ENCODE measurements around the gene CHN1.

CHN1 gene

DNA sequence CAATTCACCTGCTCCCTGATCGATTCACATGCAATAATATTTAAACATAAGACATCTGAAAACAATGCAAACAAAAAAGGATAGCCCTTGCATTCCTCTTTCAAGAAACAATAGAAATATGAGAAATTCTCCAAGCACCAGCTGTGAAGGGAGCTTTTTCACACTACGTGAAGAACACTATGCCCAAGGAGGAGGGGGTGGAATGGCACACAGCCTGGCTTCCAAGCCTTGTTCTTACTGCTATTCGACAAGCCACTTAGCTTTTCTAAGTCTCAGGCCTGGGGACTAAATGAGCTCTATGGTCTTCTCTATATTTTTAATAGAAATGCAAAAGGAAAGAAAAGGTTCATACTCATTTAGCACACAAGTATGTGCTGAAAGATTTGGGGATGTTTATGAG is 148.7 kb downstream of the CHN1 start:
- Histone ChIP-seq H3K27ac (ENCODE audit: poor library complexity, severe bottlenecking) (no peak overlapping the region), H3K27me3 (ENCODE audit: insufficient read depth, poor library complexity, severe bottlenecking) (no peaks in the 10 kb centered on the region), H3K4me1 (ENCODE audit: insufficient read depth, poor library complexity, severe bottlenecking) (no peaks in the 10 kb centered on the region), H3K36me3 (ENCODE audit: low read depth) (no peaks in the 10 kb centered on the region), H3K9me3 (ENCODE audit: severe bottlenecking) (no peaks in the 10 kb centered on the region), H3K4me3 (ENCODE audit: severe bottlenecking) (no peak overlapping the region)
- no peak for ATAC-seq (ENCODE audit: low read depth)
- no peak for DNase-seq (ENCODE audit: low spot score)
- TF ChIP-seq CTCF (IDR thresholded peaks at IDR 0.05; ENCODE audit: poor library complexity, severe bottlenecking) = no peak

DNA sequence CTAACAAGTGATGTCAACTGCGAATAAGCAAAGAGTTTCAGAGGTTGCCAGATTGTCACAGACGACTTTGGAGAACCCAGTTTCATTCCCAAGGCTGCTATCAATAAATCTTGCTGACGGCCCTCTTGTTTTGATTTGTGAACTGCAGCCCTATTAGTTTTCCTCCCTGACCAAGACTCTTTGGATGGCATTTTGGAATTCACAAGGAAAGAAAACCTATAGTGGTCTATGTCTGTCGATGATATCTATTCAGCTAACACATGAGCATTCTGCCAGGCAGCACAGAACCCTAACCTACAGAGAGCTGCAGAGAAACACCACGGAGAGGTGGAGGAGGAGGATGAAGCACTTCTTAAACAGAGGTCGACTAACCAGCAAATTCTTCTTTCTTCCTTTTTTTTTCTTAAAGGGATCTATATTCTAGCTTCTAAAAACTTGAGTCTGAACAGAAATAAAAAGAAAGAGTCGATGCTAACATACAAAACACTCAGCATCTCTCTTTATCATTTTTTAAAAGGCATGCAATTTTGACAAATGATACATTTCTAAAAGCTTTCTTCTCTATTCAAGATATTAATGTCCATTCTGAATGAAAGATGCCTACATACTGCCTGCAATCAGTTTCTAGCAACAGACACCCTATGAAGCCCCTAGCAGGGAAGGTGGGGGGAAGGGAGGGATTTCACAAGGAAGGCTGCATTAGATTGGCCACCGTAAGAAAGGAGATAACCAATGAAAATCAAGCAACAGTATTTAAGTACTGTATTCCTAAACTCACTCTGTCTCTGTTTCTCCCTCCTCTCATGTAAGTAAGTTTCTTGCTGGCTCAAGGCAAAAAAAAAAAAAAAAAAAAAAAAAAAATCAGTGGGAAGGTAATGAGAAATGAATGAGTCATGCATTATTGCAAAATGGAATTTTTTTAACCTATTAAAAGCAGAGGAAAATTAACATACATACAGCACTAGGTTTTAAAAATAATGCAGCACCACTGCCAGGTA is 157.9 kb downstream of the CHN1 start:
- Histone ChIP-seq H3K9me3 (ENCODE audit: severe bottlenecking) (no peaks in the 10 kb centered on the region), H3K36me3 (ENCODE audit: low read depth) (no peaks in the 10 kb centered on the region), H3K4me1 (ENCODE audit: insufficient read depth, poor library complexity, severe bottlenecking) (peaks cover 8% of the 10 kb centered on the region), H3K4me3 (ENCODE audit: severe bottlenecking) (no peak overlapping the region), H3K27me3 (ENCODE audit: insufficient read depth, poor library complexity, severe bottlenecking) (no peaks in the 10 kb centered on the region), H3K27ac (ENCODE audit: poor library complexity, severe bottlenecking) (no peak overlapping the region)
- TF ChIP-seq CTCF (IDR thresholded peaks at IDR 0.05; ENCODE audit: poor library complexity, severe bottlenecking) = no peak
- ATAC-seq (ENCODE audit: low read depth) = peak; percentile 53; the same call in 2 of the 3 replicates
- DNase-seq (ENCODE audit: low spot score) = no peak

GRCh38 chr2:174846218-174846617 is 159.0 kb downstream of the CHN1 start:
- DNase-seq (ENCODE audit: low spot score) = no peak
- H3K27ac ChIP-seq (ENCODE audit: poor library complexity, severe bottlenecking) = no peak overlapping the region
- no peak overlapping the region for H3K4me3 ChIP-seq (ENCODE audit: severe bottlenecking)
- ATAC-seq (ENCODE audit: low read depth) = no peak
- no peaks in the 10 kb centered on the region for H3K9me3 ChIP-seq (ENCODE audit: severe bottlenecking)
- no peaks in the 10 kb centered on the region for H3K27me3 ChIP-seq (ENCODE audit: insufficient read depth, poor library complexity, severe bottlenecking)
- H3K4me1 ChIP-seq (ENCODE audit: insufficient read depth, poor library complexity, severe bottlenecking) = peaks cover 8% of the 10 kb centered on the region
- no peak for TF ChIP-seq CTCF (IDR thresholded peaks at IDR 0.05; ENCODE audit: poor library complexity, severe bottlenecking)
- no peaks in the 10 kb centered on the region for H3K36me3 ChIP-seq (ENCODE audit: low read depth)

DNA sequence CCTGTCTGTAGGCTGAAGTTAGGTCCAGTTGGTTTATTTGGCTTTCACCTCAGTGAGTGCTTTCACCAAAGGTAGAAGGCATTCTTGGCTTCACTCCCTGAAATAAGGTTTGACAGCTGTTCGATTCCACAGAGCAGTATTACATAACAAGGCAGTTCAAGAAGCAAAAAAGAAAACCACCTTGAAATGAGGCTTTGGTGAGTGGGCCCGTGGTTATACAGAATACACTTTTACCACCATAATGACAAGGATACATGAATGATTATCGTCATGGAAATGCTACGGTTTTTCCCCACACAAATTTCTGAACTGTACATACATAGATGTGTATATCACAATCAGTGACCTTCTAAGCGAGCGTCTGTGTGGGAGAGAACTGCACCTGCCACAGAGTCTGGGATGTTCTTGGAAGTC is 160.9 kb downstream of the CHN1 start:
- H3K4me1 ChIP-seq (ENCODE audit: insufficient read depth, poor library complexity, severe bottlenecking) = peaks cover 8% of the 10 kb centered on the region
- no peaks in the 10 kb centered on the region for H3K36me3 ChIP-seq (ENCODE audit: low read depth)
- H3K27ac ChIP-seq (ENCODE audit: poor library complexity, severe bottlenecking) = no peak overlapping the region
- no peak for DNase-seq (ENCODE audit: low spot score)
- no peak overlapping the region for H3K4me3 ChIP-seq (ENCODE audit: severe bottlenecking)
- H3K9me3 ChIP-seq (ENCODE audit: severe bottlenecking) = no peaks in the 10 kb centered on the region
- TF ChIP-seq CTCF (IDR thresholded peaks at IDR 0.05; ENCODE audit: poor library complexity, severe bottlenecking) = no peak
- H3K27me3 ChIP-seq (ENCODE audit: insufficient read depth, poor library complexity, severe bottlenecking) = no peaks in the 10 kb centered on the region
- ATAC-seq (ENCODE audit: low read depth) = no peak

GRCh38 chr2:174842496-174842895 is 162.7 kb downstream of the CHN1 start:
- Histone ChIP-seq H3K9me3 (ENCODE audit: severe bottlenecking) (no peaks in the 10 kb centered on the region), H3K27me3 (ENCODE audit: insufficient read depth, poor library complexity, severe bottlenecking) (no peaks in the 10 kb centered on the region), H3K4me3 (ENCODE audit: severe bottlenecking) (no peak overlapping the region), H3K4me1 (ENCODE audit: insufficient read depth, poor library complexity, severe bottlenecking) (peaks cover 4% of the 10 kb centered on the region), H3K27ac (ENCODE audit: poor library complexity, severe bottlenecking) (no peak overlapping the region), H3K36me3 (ENCODE audit: low read depth) (no peaks in the 10 kb centered on the region)
- no peak for TF ChIP-seq CTCF (IDR thresholded peaks at IDR 0.05; ENCODE audit: poor library complexity, severe bottlenecking)
- DNase-seq (ENCODE audit: low spot score) (no peak), ATAC-seq (ENCODE audit: low read depth) (no peak)

Data from RWPE2 (cell line).